Memory B cell (primary cell): ENCODE measurements around the gene ZNF622.
"Not testable (repeated sequence)": the region's sequence is repeated elsewhere in the genome, so short reads cannot be mapped to it uniquely, and the experiment has no call there.

Experiments
- ATAC-seq: fragments of 150-1000 bp; cut with Tn5 transposase; 2 replicates; pipeline ENCODE4 v1.10.0; 2021; ENCODE audit warnings: low read depth, mild to moderate bottlenecking, moderate library complexity
- DNase-seq, 2 donors: peaks; one replicate each; pipeline ENCODE4 v3.0.0; 2022; ENCODE audit warnings: low spot score in 2 of 2
- H3K27ac Mint-ChIP-seq: one replicate; pipeline ENCODE4 v1.8.0; 2022; ENCODE audit warnings: mild to moderate bottlenecking, moderate library complexity, mixed read lengths
- H3K27me3 Mint-ChIP-seq: one replicate; pipeline ENCODE4 v1.8.0; 2022; ENCODE audit warnings: mixed read lengths
- H3K36me3 Mint-ChIP-seq: one replicate; pipeline ENCODE4 v1.8.0; 2022; ENCODE audit warnings: mild to moderate bottlenecking, mixed read lengths
- H3K4me1 Mint-ChIP-seq: one replicate; pipeline ENCODE4 v1.8.0; 2022; ENCODE audit warnings: mixed read lengths
- H3K4me3 Mint-ChIP-seq: one replicate; pipeline ENCODE4 v1.8.0; 2022; ENCODE audit warnings: mild to moderate bottlenecking, moderate library complexity, mixed read lengths
- H3K9me3 Mint-ChIP-seq: one replicate; pipeline ENCODE4 v1.8.0; 2022; ENCODE audit warnings: mixed read lengths

ZNF622 gene

DNA sequence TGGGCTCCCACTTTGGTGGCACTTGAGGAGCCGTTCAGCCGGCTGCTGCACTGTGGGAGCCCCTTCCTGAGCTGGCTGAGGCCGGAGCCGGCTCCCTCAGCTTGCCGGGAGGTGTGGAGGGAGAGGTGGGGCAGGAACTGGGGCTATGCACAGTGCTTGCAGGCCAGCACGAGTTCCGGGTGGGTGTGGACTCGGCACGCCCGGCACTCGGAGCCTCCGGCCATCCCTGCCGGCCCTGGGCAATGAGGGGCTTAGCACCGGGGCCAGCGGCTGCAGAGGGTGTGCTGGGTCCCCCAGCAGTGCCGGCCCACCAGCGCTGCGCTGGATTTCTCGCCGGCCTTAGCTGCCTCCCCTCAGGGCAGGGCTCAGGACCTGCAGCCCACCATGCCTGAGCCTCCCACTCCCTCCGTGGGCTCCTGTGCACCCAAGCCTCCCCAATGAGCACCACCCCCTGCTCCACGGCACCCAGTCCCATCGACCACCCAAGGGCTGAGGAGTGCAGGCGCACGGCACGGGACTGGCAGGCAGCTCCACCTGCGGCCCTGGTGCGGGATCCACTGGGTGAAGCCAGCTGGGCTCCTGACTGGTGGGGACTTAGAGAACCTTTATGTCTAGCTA lies 29.4 kb downstream of the ZNF622 start:
- not testable (repeated sequence) for ATAC-seq, H3K4me1 Mint-ChIP-seq, H3K36me3 Mint-ChIP-seq, H3K4me3 Mint-ChIP-seq, H3K27me3 Mint-ChIP-seq, H3K9me3 Mint-ChIP-seq, H3K27ac Mint-ChIP-seq, DNase-seq

DNA sequence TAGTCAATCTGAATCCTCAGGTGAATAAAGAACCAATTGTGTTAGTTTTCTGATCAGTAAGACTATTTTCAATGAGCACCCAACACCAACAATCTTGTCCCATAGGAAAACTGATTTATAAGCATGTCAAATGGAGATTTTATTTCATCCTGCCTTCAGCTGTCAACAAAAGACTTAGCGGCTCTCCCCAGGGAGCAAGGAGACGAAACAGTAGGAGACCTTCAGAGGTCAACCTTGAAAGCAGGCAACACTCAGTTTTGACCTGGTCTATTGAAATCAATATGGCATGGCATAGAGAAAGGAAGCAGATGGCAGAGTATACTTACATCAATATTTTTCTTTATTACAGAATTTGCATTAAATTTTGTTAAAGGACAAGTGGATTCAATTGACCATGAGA lies 34.1 kb downstream of the ZNF622 start:
- H3K9me3 Mint-ChIP-seq = no peaks in the 10 kb centered on the region
- DNase-seq = no peak
- H3K36me3 Mint-ChIP-seq = no peaks in the 10 kb centered on the region
- H3K4me1 Mint-ChIP-seq = no peaks in the 10 kb centered on the region
- ATAC-seq = no peak
- H3K4me3 Mint-ChIP-seq = no peak overlapping the region
- H3K27me3 Mint-ChIP-seq = peaks cover 6% of the 10 kb centered on the region
- H3K27ac Mint-ChIP-seq = no peak overlapping the region

DNA sequence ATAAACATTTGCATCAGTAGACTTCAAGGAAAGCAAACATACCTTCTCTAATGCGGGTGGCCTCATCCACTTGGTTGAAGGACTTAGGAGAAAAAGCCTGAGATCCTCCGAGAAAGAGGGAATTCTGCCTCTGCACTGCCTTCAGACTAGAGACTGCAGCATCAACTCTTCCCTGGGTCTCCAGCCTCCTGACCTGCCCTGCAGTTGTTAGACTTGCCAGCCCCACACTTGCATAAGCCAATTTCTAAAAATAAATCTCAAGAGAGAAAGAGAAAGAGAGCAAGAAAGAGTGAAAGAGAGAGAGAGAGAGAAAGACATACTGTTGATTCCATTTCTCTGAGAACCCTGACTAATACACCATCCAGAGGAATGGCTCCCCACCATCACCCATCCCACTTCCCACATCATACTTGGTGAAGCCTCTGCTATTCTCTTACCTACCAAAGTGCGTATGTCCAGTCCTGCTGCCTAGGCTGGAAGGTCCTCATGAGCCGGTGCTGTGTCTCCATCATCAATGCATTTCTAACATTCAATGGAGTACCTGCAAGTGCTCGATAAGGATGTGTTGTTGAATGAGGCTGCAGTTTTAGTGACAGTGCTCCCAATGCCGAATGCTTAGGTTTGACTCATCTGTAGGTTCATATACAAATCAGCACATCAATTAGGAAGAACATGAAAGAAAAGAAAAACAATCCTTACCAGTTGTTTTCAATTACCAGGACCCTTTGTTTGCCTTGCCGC lies 35.1 kb downstream of the ZNF622 start:
- H3K4me1 Mint-ChIP-seq = no peaks in the 10 kb centered on the region
- H3K4me3 Mint-ChIP-seq = no peak overlapping the region
- H3K27ac Mint-ChIP-seq = no peak overlapping the region
- no peaks in the 10 kb centered on the region for H3K9me3 Mint-ChIP-seq
- ATAC-seq = no peak
- no peaks in the 10 kb centered on the region for H3K36me3 Mint-ChIP-seq
- peaks cover 6% of the 10 kb centered on the region for H3K27me3 Mint-ChIP-seq
- DNase-seq = no peak

DNA sequence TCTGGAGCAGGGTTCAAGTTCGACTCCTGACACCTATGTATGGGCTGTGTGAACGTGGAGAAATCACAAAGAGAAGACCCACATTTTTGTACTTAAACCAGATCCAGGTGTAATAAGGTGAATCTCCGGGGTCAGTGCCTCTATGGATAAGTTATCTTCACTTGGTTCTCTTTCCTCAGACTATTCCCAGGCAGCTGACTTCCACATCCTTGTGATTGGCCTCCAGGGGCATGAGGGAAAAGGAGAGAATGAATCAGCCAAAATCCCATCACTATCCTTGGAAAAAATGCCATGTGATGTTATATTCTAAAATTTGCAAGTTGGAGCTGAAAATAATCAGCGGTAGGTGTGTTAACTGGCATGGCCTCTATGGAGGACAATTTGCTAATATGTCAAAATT lies 37.2 kb downstream of the ZNF622 start:
- Mint-ChIP-seq H3K4me3 (no peak overlapping the region), H3K27ac (no peak overlapping the region), H3K36me3 (no peaks in the 10 kb centered on the region), H3K9me3 (no peaks in the 10 kb centered on the region), H3K4me1 (no peaks in the 10 kb centered on the region), H3K27me3 (peaks cover 8% of the 10 kb centered on the region)
- DNase-seq (no peak), ATAC-seq (no peak)

DNA sequence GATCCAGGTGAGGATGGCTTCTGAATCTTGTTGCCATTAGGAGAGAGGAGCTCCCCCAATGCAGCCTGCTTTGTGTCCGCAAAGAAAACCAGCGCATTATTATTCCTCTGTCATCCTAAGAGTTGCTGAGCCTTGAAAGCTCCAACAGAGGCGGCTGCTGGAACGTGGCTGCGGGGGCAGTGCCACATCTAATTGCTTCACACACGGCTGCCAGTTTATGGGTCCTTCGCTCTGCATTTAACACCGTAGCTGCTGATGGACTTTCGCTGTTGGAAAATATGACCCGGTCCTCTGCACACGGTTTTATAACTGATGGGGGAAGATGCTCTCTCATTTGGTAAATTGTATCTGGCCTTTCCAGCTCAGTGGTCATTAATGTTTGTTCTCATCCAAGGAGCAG lies 38.0 kb downstream of the ZNF622 start:
- ATAC-seq (no peak), DNase-seq (no peak)
- Mint-ChIP-seq H3K27ac (no peak overlapping the region), H3K36me3 (no peaks in the 10 kb centered on the region), H3K27me3 (peaks cover 16% of the 10 kb centered on the region), H3K9me3 (no peaks in the 10 kb centered on the region), H3K4me3 (no peak overlapping the region), H3K4me1 (no peaks in the 10 kb centered on the region)

DNA sequence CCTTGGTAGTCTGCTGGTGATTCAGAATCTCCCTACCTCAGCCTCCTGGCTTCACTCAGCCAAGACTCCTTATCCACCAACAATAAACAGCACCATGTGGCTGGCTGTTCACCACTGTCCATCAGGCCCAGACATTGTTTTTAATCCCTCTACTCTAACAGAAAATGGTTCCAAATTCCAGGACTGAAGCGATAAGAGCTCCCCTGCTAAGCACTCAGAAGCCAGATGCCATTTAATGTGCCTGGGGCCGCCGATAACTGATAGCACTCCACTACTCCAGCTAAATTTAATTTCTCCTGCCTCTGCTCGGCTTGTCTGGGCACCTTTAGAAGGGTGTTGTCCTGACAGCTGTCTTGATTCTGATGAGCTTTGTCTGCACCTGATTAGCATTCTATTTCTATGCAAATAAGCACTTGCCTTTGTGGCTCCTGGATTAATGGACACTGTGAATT lies 47.1 kb downstream of the ZNF622 start:
- no peaks in the 10 kb centered on the region for H3K9me3 Mint-ChIP-seq
- no peak overlapping the region for H3K4me3 Mint-ChIP-seq
- no peak overlapping the region for H3K27ac Mint-ChIP-seq
- no peaks in the 10 kb centered on the region for H3K36me3 Mint-ChIP-seq
- peaks cover 18% of the 10 kb centered on the region for H3K27me3 Mint-ChIP-seq
- H3K4me1 Mint-ChIP-seq = no peaks in the 10 kb centered on the region
- no peak for DNase-seq
- no peak for ATAC-seq

DNA sequence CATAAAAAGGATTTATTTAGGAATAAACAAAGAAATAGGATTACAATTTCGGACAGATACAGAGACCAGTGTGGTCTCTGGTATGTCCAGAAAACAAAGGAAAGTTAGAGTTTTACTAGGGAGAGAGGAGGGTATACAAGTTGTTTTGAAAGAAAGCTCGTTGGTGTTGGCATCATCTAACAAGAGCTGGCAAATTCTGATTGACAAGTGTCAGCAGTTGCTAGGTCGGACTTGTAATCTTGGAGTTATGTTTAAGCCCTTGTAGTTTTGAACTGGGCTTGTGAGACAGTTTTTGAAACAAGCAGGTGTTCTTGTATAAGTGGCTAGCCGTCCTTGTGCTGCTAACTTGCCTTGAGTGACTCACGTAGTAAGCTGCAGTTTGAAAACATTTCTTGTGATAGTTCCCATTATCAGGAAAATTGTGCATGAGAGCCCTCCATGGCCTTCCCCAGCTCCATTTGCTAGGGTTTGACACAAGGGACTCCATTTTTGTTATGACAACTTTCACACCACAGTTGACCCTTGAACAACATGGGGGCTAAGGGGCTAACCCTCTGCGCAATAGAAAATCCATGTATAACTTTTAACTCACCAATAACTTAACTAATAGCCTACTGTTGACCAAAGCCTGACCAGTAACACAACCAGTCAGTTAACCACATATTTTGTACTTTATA lies 48.1 kb downstream of the ZNF622 start:
- ATAC-seq = no peak
- H3K27ac Mint-ChIP-seq = no peak overlapping the region
- H3K4me1 Mint-ChIP-seq = no peaks in the 10 kb centered on the region
- no peak for DNase-seq
- H3K27me3 Mint-ChIP-seq = peaks cover 8% of the 10 kb centered on the region
- no peaks in the 10 kb centered on the region for H3K9me3 Mint-ChIP-seq
- no peaks in the 10 kb centered on the region for H3K36me3 Mint-ChIP-seq
- H3K4me3 Mint-ChIP-seq = no peak overlapping the region

DNA sequence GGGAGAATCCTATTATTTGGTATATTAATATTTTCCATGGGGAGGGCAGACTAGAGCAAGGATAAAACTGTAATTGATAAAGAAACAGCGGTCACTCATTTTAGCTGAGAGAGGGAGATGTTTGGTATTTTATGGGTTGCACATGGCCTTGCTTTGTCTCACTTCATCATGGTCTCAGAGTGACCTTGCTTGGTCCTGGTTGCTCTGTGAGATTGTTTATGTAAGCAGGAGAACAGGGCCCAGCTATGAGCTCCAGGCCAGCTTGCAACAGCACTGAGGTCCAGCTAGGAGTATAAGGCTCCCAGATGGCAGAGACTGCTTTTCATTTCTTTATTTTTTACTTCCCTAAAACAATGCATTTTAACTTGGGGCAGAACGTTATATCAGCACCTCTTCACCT lies 50.7 kb downstream of the ZNF622 start:
- Mint-ChIP-seq H3K4me1 (no peaks in the 10 kb centered on the region), H3K27ac (no peak overlapping the region), H3K36me3 (no peaks in the 10 kb centered on the region), H3K9me3 (no peaks in the 10 kb centered on the region), H3K27me3 (peaks cover 7% of the 10 kb centered on the region), H3K4me3 (no peak overlapping the region)
- ATAC-seq = no peak
- no peak for DNase-seq

DNA sequence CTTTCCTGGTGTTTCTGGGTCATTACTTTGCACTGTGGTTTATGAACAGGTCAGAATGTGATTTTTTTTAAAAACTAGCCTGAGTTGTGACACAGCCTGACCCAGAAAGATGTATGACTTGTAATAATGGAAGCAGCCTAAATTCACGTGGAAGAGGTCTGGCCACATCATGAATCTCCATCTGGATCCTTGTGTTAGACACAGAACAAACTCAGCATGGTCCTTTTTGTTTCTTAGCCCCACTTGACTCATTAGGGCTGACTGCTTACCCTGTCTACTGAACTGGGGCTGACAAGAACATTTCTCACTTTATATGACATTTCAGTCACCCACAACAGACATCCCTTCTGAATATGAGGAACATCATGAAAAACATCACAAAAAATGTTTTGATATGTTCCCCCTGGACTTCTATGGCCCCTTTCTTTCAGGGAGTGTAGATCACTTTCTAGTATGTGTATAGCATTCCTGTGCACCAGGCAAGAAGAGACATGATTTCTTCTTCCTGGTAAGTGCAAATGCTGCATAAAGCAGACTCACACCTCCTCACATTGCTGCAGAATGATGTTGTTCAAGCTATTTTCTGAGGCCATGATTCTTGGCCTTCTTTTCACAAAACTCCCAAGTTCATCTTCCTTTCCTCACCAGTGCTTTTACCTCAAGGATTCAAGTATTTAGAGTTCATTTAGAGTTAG lies 52.3 kb downstream of the ZNF622 start:
- DNase-seq (no peak), ATAC-seq (no peak)
- Mint-ChIP-seq H3K4me3 (no peak overlapping the region), H3K27me3 (peaks cover 9% of the 10 kb centered on the region), H3K27ac (no peak overlapping the region), H3K4me1 (no peaks in the 10 kb centered on the region), H3K9me3 (no peaks in the 10 kb centered on the region), H3K36me3 (no peaks in the 10 kb centered on the region)

DNA sequence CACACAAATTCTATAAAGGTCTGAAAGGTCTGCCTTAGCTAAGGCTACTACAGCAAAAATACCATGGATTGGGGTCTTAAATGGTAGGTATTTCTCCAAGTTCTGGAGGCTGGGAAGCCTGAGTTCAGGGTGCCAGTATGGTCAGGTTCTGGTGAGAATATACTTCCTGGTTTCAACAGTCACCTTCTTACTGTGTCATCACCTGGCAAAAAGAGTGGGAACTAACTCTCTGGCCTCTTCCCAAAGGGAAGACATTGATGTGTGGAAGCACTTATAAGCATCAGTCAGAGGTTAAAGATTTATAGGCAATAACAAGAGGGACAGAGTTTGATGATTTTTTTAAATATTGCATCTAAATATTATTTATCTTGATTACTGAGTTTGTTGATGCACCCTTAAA lies 53.0 kb downstream of the ZNF622 start:
- no peak overlapping the region for H3K4me3 Mint-ChIP-seq
- H3K9me3 Mint-ChIP-seq = no peaks in the 10 kb centered on the region
- H3K36me3 Mint-ChIP-seq = no peaks in the 10 kb centered on the region
- no peak for DNase-seq
- no peaks in the 10 kb centered on the region for H3K4me1 Mint-ChIP-seq
- no peak overlapping the region for H3K27ac Mint-ChIP-seq
- peaks cover 9% of the 10 kb centered on the region for H3K27me3 Mint-ChIP-seq
- no peak for ATAC-seq

DNA sequence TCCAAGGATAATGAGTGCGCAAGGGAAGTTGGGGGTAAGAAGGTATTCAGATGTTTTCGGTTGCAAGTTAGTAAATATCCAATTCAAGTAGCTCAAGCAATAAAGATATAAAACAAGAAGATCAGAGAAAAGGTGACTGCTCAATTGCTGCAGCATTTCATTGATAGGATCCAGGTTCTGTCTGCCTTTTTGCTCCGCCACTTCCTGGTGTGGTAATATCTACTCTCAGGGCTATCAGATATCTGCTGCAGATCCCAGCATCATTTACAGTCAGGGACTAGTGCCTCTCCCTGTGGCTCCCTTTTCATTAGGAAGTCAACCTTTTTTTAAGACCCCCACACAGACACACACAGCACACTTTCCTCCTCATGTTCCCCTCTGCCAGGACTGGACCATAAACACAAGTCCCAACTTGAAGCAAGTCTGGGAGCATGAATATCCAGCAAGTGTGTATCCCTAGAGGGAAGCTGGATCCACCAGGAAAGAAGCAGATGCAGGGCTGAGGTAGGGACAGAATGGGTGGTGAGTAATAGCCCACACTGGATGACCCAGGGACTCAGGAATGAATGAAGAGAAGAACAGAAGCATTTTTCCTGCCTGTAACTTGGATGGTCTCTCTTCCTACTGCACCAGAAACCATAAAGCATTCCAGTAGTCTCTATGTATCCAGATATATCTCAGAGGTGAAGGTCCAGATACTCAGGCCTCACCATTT lies 53.7 kb downstream of the ZNF622 start:
- ATAC-seq = no peak
- Mint-ChIP-seq H3K27me3 (peaks cover 9% of the 10 kb centered on the region), H3K9me3 (no peaks in the 10 kb centered on the region), H3K36me3 (no peaks in the 10 kb centered on the region), H3K4me1 (no peaks in the 10 kb centered on the region), H3K27ac (no peak overlapping the region), H3K4me3 (no peak overlapping the region)
- no peak for DNase-seq

DNA sequence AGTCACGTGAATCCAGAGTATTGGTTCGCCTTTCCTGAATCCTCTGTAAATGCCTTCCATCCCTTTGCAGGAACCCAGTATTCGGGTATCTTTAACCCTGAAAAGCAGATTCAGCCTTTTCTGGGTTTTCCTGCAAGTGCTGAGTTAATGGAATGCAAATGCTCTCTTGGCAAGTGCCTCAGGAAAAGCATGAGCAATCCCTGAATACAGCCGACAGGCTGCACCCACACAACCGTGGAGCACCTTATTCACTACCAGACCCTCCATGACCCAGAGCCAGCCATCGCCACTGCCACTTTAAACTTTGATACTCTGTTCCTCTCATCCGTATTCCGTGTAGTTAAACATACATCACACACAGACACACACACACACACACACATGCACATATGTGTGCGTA lies 54.4 kb downstream of the ZNF622 start:
- Mint-ChIP-seq H3K9me3 (no peaks in the 10 kb centered on the region), H3K4me1 (no peaks in the 10 kb centered on the region), H3K27ac (no peak overlapping the region), H3K4me3 (no peak overlapping the region), H3K36me3 (no peaks in the 10 kb centered on the region), H3K27me3 (peaks cover 9% of the 10 kb centered on the region)
- ATAC-seq (no peak), DNase-seq (no peak)

DNA sequence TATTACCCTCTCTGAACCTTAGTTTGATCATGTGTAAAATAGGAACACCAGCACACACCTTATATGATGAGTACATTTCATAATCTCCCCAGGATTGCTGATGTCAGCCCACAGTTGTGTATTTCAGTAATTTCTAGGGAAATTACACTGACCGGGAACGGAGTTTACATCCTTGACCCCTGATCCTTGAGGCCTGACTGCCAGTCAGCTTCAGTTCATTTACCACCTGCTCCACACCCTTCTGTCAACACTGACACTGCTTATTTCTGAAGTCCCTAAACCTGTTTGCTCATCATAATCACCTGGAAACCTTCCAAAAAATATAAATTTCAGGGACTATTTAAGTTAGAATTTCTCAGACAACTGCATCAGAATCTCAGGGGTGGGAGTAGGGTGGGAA lies 55.3 kb downstream of the ZNF622 start:
- Mint-ChIP-seq H3K4me1 (no peaks in the 10 kb centered on the region), H3K9me3 (no peaks in the 10 kb centered on the region), H3K4me3 (no peak overlapping the region), H3K27me3 (peaks cover 9% of the 10 kb centered on the region), H3K36me3 (no peaks in the 10 kb centered on the region), H3K27ac (no peak overlapping the region)
- ATAC-seq (no peak), DNase-seq (no peak)

DNA sequence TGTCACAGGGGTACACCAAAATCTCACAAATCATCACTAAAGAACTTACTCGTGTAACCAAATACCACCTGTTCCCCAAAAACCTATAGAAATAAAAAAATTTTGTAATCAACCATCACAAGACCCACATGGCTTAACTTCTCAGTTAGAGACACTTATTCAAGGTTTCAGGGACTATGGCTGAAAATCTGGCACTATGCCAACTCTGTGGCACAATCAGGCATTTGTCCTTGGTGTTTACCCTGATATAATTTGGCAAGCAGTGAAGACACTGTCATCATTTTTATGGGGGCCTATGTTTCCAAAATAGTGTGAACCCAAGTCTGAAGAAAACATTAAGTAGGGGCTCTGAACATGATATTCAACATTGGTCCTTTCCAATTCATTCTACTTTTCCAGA lies 59.0 kb downstream of the ZNF622 start:
- no peaks in the 10 kb centered on the region for H3K9me3 Mint-ChIP-seq
- no peak overlapping the region for H3K27ac Mint-ChIP-seq
- H3K4me1 Mint-ChIP-seq = no peaks in the 10 kb centered on the region
- H3K27me3 Mint-ChIP-seq = peaks cover 11% of the 10 kb centered on the region
- ATAC-seq (no peak), DNase-seq (no peak)
- H3K4me3 Mint-ChIP-seq = no peak overlapping the region
- no peaks in the 10 kb centered on the region for H3K36me3 Mint-ChIP-seq
